ENCODE data around the gene CEBPG. TPM values are rescaled to one million over a fixed set of nuclear protein-coding genes. Genes with fewer than 3 reads are reported as not detected.
A peak's percentile ranks its signal among the peaks of the same experiment; 100 is the strongest.

Gene CEBPG
- total and polyA plus RNA-seq, 9 of the 15 experiments (the other 6 are each of a cell fraction or from before 2014, with no cell fraction given), result 9.5 to 34.9 (median 30.9) TPM

- Histone ChIP-seq H3K4me3 (no peak overlapping the region), H3K79me2 (ENCODE audit: control insufficient read depth, insufficient read depth, low read length) (peaks cover 52% of the 10 kb centered on the region), H3K27ac (ENCODE audit: extremely low read depth, low read depth, low read length) (no peak overlapping the region), H3K27me3 (ENCODE audit: control insufficient read depth in 2 of 2, insufficient read depth in 2 of 2, low read length in 2 of 2) (no peaks in the 10 kb centered on the region), H2AFZ (ENCODE audit: low read depth, low read length) (no peak overlapping the region), H3K4me1 (replicated peaks in 1 of 2; ENCODE audit: control insufficient read depth in 2 of 2, insufficient read depth in 2 of 2, low read length in 2 of 2) (peaks cover 0 to 2% of the 10 kb centered on the region in 2 experiments; a peak in 1 of 5 replicates), H3K9me3 (replicated peaks; ENCODE audit: control insufficient read depth, insufficient read depth, low read depth, low read length) (no peaks in the 10 kb centered on the region), H3K9me1 (ENCODE audit: control insufficient read depth, insufficient read depth, low read length) (no peaks in the 10 kb centered on the region), H3K36me3 (ENCODE audit: control insufficient read depth, insufficient read depth, low read length) (peaks cover 29% of the 10 kb centered on the region), H3K4me2 (ENCODE audit: insufficient read depth, low read length) (no peak overlapping the region), H3K9ac (ENCODE audit: insufficient read depth in 1 of 2, low read depth in 2 of 2, low read length in 2 of 2) (no peak overlapping the region), H4K20me1 (replicated peaks; ENCODE audit: control insufficient read depth, insufficient read depth, low read length) (peaks cover 81% of the 10 kb centered on the region)
- no peak for ATAC-seq
- no peak for DNase-seq (ENCODE audit: extremely low read depth in 1 of 4, low spot score in 3 of 4)
- in situ Hi-C loops (cut with MboI) (no loop called here), intact Hi-C loops (cut with micrococcal nuclease) (no loop called here)
- no peak for FAIRE-seq
- ChIA-PET CTCF (ENCODE audit: low intra/inter-chr PET ratio) (no interaction called here), POLR2A (interaction anchor here (0.6 to 6.1 kb wide), 7 partner anchors 9 to 989 kb away, joined by 3 to 50 read pairs (median 4); partner anchors contain the start of gene CEBPG)
- TF ChIP-seq POLR2A (conservative IDR thresholded peaks at IDR 0.05) (0 out of 2 replicates have a peak, but pooled peaks have one; percentile 24), PRMT5 (CRISPR knock-in tag; IDR thresholded peaks at IDR 0.05) (no peak)
- 78% methylated on average over 4 of the region's 4 CpGs for WGBS (ENCODE audit: insufficient coverage, low coverage, missing lambda C conversion rate)
- BruUV-seq (replicated peaks), result no TSS peak
These were observed 8.5 kb downstream of the CEBPG start for GRCh38 chr19:33382006-33382405.

GRCh38 chr19:33382982-33383381, 9.5 kb downstream of the CEBPG start:
- Histone ChIP-seq H3K9me1 (ENCODE audit: control insufficient read depth, insufficient read depth, low read length) (no peaks in the 10 kb centered on the region), H2AFZ (ENCODE audit: low read depth, low read length) (no peak overlapping the region), H3K9ac (ENCODE audit: insufficient read depth in 1 of 2, low read depth in 2 of 2, low read length in 2 of 2) (no peak overlapping the region), H3K27ac (ENCODE audit: extremely low read depth, low read depth, low read length) (no peak overlapping the region), H4K20me1 (replicated peaks; ENCODE audit: control insufficient read depth, insufficient read depth, low read length) (peaks cover 72% of the 10 kb centered on the region), H3K4me3 (no peak overlapping the region), H3K9me3 (replicated peaks; ENCODE audit: control insufficient read depth, insufficient read depth, low read depth, low read length) (no peaks in the 10 kb centered on the region), H3K4me1 (replicated peaks in 1 of 2; ENCODE audit: control insufficient read depth in 2 of 2, insufficient read depth in 2 of 2, low read length in 2 of 2) (no peaks in the 10 kb centered on the region; a peak in 1 of 5 replicates), H3K27me3 (ENCODE audit: control insufficient read depth in 2 of 2, insufficient read depth in 2 of 2, low read length in 2 of 2) (no peaks in the 10 kb centered on the region), H3K4me2 (ENCODE audit: insufficient read depth, low read length) (no peak overlapping the region), H3K79me2 (ENCODE audit: control insufficient read depth, insufficient read depth, low read length) (peaks cover 42% of the 10 kb centered on the region), H3K36me3 (ENCODE audit: control insufficient read depth, insufficient read depth, low read length) (peaks cover 29% of the 10 kb centered on the region)
- no TSS peak for BruUV-seq (replicated peaks)
- DNase-seq (ENCODE audit: extremely low read depth in 1 of 4, low spot score in 3 of 4), result no peak
- CTCF ChIA-PET (ENCODE audit: low intra/inter-chr PET ratio), result no interaction called here
- 84% methylated on average over 4 of the region's 4 CpGs for WGBS (ENCODE audit: insufficient coverage, low coverage, missing lambda C conversion rate)
- ATAC-seq, result no peak
- in situ Hi-C loops (cut with MboI) (no loop called here), intact Hi-C loops (cut with micrococcal nuclease) (no loop called here)
- FAIRE-seq, result no peak
- POLR2A ChIA-PET, result interaction anchor here (0.7 to 6.1 kb wide), 3 partner anchors 10 to 17 kb away, joined by 3 to 50 read pairs (median 9); partner anchors contain the start of gene CEBPG
- TF ChIP-seq THAP12 (CRISPR knock-in tag; IDR thresholded peaks at IDR 0.05) (no peak), TRIM24 (IDR thresholded peaks at IDR 0.05) (no peak), DEAF1 (CRISPR knock-in tag; IDR thresholded peaks at IDR 0.05) (no peak), DIDO1 (tag; IDR thresholded peaks at IDR 0.05; ENCODE audit: low read depth) (no peak), HLTF (IDR thresholded peaks at IDR 0.05) (no peak), CEBPB (tag; IDR thresholded peaks at IDR 0.05) (no peak), ZNF3 (CRISPR knock-in tag; IDR thresholded peaks at IDR 0.05) (no peak), BRCA1 (IDR thresholded peaks at IDR 0.05) (no peak), BRCA1 (CRISPR knock-in tag; IDR thresholded peaks at IDR 0.05) (no peak), MEF2A (IDR thresholded peaks at IDR 0.05; ENCODE audit: control insufficient read depth, low read depth, low read length) (no peak), NFE2L1 (tag; IDR thresholded peaks at IDR 0.05; ENCODE audit: borderline replicate concordance, low read depth) (no peak), HDAC8 (tag; IDR thresholded peaks at IDR 0.05) (no peak)

All from K562 (cell line).